ENCODE measurements around the gene CREB1.

- TF ChIP-seq, protein P1, sequence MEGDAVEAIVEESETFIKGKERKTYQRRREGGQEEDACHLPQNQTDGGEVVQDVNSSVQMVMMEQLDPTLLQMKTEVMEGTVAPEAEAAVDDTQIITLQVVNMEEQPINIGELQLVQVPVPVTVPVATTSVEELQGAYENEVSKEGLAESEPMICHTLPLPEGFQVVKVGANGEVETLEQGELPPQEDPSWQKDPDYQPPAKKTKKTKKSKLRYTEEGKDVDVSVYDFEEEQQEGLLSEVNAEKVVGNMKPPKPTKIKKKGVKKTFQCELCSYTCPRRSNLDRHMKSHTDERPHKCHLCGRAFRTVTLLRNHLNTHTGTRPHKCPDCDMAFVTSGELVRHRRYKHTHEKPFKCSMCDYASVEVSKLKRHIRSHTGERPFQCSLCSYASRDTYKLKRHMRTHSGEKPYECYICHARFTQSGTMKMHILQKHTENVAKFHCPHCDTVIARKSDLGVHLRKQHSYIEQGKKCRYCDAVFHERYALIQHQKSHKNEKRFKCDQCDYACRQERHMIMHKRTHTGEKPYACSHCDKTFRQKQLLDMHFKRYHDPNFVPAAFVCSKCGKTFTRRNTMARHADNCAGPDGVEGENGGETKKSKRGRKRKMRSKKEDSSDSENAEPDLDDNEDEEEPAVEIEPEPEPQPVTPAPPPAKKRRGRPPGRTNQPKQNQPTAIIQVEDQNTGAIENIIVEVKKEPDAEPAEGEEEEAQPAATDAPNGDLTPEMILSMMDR (IDR thresholded peaks at IDR 0.05), result peak in 1 of 7 experiments; percentile 7
- TF ChIP-seq POLR2A (IDR thresholded peaks at IDR 0.05), result peak in 1 of 3 donors; percentile 35
Measured at GRCh38 chr2:207530160-207531031, 634 bp downstream of the CREB1 start.

All from body of pancreas (tissue), 4 donors.